Mammary epithelial cell (primary cell): Measurements from ENCODE around the gene PTPN11.

Experiments used
- CTCF ChIP-seq, 2 donors: IDR thresholded peaks in 1 of 2; conservative IDR thresholded peaks in 1 of 2; 2 replicates each; pipeline ENCODE4 v1.5.1; 2011 to 2012; ENCODE audit warnings: inconsistent platforms in 2 of 2, low read length in 2 of 2, mild to moderate bottlenecking in 2 of 2, control low read depth in 1 of 2, low read depth in 1 of 2; ENCODE audit not compliant: insufficient read depth in 1 of 2; ENCODE audit errors: extremely low read depth in 1 of 2
- EZH2 ChIP-seq: IDR thresholded peaks from 2 replicates; pipeline ENCODE4 v1.6.1; 2012; ENCODE audit warnings: low read length, inconsistent platforms, borderline replicate concordance

GRCh38 chr12:112458751-112459150 is 40.0 kb downstream of the PTPN11 start:
- no peak for TF ChIP-seq CTCF (conservative IDR thresholded peaks at IDR 0.05 in 1 of 2, IDR thresholded peaks at IDR 0.05 in 1 of 2; ENCODE audit: extremely low read depth in 1 of 2, insufficient read depth in 1 of 2, low read depth in 1 of 2, low read length in 2 of 2)
- no peak for TF ChIP-seq EZH2
